Measurements from ENCODE around the gene PABPC1L2B.
"Not testable (repeated sequence)": the region's sequence is repeated elsewhere in the genome, so short reads cannot be mapped to it uniquely, and the experiment has no call there.

PABPC1L2B gene

DNA sequence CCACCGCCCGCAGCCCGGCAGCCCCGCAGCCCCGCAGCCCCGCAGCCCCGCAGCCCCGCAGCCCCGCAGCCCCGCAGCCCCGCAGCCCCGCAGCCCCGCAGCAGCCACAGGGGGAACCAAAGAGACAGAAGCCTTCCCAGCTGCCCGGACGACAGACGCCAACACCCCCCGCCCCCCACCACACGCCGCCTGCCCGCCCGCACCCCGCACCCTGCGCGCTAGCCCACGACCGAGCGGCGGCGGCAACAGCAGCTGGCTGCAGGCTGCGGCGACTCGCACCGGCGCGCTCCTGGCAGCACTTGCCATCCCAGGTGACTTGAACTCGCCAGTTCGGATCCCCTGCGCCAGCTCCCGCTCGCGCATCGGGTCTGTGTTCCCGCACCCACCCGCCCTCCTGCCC is at the start of gene PABPC1L2B:
Gene PABPC1L2B (plus strand): TSS at position 207 of the 400 bp plus-strand sequence. CDS start 704 bp downstream, outside the sequence.
- DNase-seq (ENCODE audit: low spot score): not testable (repeated sequence)

DNA sequence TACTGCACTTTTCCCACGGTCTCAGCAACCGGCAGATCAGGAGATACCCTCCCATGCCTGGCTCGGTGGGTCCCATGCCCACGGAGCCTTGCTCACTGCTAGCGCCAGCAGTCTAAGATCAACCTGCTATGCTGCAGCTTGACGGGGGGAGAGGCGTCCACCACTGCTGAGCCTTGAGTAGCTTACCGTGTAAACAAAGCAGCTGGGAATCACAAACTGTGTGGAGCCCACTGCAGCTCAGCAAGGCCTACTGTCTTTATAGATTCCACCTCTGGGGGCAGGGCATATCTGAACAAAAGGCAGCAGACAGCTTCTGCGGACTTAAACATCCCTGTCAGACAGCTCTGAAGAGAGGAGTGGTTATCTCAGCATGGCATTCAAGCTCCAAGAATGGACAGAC is 42.8 kb upstream of the PABPC1L2B start:
- DNase-seq (ENCODE audit: low spot score): not testable (repeated sequence)

GRCh38 chrX:72971859-72972258 is 30.9 kb upstream of the PABPC1L2B start:
- not testable (repeated sequence) for DNase-seq (ENCODE audit: low spot score)

- not testable (repeated sequence) for DNase-seq (ENCODE audit: low spot score)
These were observed 27.9 kb upstream of the PABPC1L2B start for GRCh38 chrX:72974885-72975284.

- DNase-seq (ENCODE audit: low spot score): not testable (repeated sequence)
These were observed 21.8 kb upstream of the PABPC1L2B start for GRCh38 chrX:72980894-72981469.

DNA sequence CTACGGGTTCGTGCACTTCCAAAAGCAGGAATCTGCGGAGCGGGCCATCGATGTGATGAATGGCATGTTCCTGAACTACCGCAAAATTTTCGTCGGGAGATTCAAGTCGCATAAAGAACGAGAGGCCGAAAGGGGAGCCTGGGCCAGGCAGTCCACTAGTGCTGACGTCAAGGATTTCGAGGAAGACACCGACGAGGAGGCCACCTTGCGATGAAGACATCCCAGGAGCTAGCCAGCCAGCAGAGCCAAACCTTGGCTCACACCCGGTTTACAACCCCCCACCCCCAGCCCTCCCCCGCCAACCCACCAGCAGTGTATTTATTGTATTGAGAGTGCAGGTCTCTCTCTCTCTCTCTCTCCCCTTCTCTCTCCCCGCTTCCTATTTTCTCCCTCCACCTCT is 1.3 kb downstream of the PABPC1L2B start:
- DNase-seq (ENCODE audit: low spot score): not testable (repeated sequence)

DNA sequence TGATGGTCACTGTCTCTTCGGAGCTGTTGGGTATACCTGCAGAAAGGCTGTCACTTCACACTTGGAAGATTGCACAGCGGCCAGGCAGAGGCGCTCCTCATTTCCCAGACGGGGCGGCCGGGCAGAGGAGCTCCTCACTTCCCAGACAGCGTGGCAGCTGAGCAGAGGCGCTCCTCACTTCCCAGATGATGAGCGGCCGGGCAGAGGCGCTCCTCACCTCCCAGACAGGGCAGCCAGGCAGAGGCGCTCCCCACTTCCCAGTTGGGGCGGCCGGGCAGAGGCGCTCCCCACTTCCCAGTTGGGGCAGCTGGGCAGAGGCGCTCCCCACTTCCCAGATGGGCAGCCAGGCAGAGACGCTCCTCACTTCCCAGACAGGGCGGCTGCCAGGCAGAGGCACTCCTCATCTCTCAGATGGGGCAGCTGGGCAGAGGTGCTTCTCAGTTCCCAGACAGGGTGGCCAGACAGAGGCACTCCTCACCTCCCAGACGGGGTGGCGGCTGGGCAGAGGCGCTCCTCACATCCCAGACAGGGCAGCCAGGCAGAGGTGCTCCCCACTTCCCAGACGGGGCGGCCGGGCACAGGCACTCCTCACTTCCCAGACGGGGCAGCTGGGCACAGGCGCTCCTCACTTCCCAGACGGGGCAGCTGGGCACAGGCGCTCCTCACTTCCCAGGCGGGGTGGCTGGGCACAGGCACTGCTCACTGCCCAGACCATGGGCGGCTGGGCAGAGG is 18.8 kb downstream of the PABPC1L2B start:
- no peak for DNase-seq (ENCODE audit: low spot score)

DNA sequence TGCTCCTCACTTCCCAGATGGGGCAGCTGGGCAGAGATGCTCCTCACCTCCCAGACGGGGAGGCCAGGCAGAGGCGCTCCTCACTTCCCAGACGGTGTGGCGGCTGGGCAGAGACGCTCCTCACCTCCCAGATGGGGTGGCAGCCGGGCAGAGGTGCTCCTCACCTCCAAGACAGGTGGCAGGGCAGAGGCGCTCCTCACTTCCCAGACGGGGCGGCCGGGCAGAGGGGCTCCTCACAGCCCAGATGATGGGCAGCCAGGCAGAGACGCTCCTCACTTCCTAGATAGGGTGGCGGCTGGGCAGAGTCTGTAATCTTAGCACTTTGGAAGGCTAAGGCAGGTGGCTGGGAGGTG is 19.3 kb downstream of the PABPC1L2B start:
- not testable (repeated sequence) for DNase-seq (ENCODE audit: low spot score)

DNA sequence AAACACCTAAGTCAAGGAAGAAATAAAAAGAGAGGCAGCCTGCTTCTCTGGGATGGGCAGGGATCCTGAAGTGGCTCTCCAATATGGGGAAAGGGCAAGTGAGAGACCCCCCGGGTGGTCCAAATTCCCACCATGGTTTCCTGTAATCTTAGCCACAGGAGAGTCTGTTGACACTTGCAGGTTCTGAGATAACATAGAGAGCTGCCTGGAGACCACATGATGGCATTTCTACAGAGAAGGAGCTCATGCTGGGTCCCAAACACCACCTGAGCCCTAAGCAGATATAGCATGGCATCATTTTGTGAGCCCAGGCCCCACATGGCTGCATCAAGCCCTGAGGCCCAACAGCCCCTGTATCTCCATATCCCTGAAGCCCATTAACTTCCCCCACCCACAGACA is 26.1 kb downstream of the PABPC1L2B start:
- DNase-seq (ENCODE audit: low spot score): no peak

Measured in D341Med (cell line).